Activated T-helper 9 cell treated with anti-CD3 and anti-CD28 coated beads, Interleukin-2, amount 50 U/mL, for 16 hours (primary cell): ENCODE measurements around the gene KIF3A.
"Not testable (repeated sequence)": the region's sequence is repeated elsewhere in the genome, so short reads cannot be mapped to it uniquely, and the experiment has no call there.

Experiments used
- DNase-seq: peaks from one replicate; pipeline ENCODE4 v3.0.0-alpha.2; 2020; ENCODE audit warnings: low read depth

KIF3A gene

GRCh38 chr5:132718544-132719312 lies 18.6 kb downstream of the KIF3A start:
- DNase-seq: no peak

GRCh38 chr5:132714456-132715307 lies 22.7 kb downstream of the KIF3A start:
- no peak for DNase-seq

DNA sequence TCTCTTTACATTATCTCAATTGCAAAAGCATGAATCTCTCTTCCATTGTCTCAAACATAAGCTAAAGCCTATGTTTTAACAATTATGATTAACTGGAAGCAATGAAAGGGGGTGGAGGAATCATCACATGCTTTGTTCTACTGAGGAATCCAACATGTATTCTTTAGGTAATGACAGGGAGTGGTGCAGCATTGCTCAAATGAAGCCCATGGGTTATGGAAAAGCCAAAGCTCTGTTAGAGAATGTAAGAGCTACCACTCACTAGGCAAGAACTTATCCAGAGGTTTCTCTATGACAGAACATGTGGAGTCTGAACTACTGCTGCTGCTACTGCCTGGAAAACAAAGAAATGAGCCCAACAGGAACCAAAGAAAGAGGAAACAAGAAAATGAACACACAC lies 28.7 kb downstream of the KIF3A start:
- DNase-seq: no peak

DNA sequence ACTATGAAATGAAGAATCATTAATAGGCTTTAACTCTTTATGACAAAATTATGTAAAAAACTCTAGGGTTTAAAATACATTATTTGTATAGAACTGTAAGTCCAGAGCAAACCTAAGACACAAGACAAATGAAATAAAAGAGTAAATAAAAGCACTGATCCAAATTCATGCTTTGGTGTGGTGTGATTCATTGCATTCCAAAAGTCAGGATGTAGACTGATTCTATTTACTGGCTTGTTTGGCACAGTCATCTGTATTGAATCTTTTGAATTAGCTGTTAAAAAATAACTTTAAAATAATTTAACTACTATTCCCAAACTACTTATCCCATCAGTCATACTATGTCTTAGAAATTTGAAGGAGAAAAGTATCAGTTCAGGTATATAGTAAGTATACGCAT lies 32.5 kb downstream of the KIF3A start:
- no peak for DNase-seq

GRCh38 chr5:132695956-132696355 lies 41.4 kb downstream of the KIF3A start:
- no peak for DNase-seq

GRCh38 chr5:132692632-132692967 lies 44.7 kb downstream of the KIF3A start:
- no peak for DNase-seq

DNA sequence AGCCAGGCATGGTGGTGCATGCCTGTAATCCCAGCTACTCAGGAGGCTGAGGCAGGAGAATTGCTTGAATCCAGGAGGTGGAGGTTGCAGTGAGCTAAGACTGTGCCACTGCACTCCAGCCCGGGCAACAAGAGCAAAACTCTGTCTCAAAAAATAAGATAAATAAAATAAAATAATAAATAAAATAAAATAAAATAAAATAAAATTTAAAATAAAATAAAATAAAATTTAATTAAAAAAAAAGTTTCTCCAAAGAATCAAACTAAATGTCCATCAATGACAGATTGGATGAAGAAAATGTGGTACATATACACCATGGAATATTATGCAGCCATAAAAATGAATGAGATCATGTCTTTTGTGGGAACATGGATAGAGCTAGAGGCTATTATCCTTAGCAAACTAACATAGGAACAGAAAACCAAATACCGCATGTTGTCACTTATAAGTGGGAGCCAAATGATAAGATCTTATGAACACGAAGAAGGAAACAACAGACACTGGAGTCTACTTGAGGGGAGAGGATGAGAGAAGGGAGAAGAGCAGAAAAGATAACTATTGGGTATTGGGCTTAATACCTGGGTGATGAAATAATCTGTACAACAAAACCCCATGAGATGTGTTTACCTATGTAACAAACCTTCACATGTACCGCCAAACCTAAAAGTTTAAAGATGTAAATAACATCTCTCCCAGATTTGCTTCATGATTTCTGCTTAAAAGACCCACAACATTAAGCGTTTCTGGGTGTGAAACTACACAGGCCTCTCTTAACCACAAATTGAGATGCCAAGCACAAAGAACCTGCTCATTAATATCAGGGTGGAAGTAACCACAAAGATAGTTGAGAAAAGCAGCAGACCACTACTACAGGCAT lies 45.4 kb downstream of the KIF3A start:
- not testable (repeated sequence) for DNase-seq

DNA sequence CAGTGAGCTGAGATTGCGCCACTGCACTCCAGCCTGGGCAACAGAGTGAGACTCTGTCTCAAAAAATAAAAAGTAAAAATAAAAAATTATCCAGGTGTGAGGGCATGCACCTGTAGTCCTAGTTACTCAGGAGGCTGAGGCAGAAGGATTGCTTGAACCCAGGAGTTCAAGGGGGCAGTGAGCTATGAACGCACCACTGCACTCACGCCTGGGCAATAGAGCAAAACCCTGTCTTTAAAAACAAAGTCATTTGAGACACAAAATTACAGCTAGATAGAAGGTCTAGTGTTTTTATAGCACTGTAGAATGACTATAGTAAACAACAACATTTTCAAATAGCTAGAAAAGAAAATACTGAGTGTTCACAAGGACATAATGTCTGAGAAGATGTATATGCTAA lies 47.2 kb downstream of the KIF3A start:
- DNase-seq: no peak

- DNase-seq: no peak
These were observed 47.8 kb downstream of the KIF3A start for GRCh38 chr5:132689513-132689912.

GRCh38 chr5:132688536-132689339 lies 48.6 kb downstream of the KIF3A start:
- DNase-seq: no peak

DNA sequence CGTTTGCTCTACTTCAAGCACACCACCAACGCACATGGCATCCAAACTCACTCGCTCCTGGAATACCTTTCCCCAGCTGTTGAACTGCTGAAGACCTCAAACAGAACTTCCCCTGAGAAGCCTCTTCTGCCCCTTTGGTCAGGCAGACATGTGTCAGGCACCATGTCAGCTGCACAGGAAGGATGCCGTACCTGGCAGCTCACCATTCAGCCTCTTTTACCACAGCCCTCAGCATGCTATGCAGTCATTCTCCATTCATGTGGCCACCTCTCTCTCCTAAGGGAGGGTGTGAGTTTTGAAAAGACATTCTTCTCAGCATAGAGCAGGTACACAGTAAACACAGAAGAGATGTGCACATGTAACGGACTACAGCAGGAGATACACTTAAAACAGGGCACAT lies 49.4 kb downstream of the KIF3A start:
- DNase-seq: no peak

DNA sequence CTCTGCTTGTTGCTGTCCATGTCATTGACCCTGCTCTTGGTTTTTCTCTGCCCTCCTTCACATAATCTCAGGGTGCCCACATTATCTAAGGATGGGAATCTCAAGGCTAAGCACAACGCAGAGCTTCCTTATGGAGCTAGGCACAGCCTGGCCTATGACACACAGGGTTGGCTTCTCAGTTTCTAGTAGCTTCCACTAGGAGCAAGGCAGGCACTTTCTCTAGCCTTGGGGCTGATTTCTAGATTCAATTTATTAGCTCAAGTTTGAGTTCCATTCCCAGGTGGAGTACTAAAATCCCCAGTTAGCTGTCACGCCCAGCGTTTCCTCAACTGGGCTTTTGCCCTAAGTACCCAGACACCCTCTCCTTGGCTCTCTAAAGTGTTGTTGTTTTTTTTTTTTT lies 51.2 kb downstream of the KIF3A start:
- no peak for DNase-seq

GRCh38 chr5:132684922-132685720 lies 52.2 kb downstream of the KIF3A start:
- DNase-seq: no peak

- DNase-seq: no peak
These were observed 52.9 kb downstream of the KIF3A start for GRCh38 chr5:132684491-132684890.

GRCh38 chr5:132681983-132682382 lies 55.4 kb downstream of the KIF3A start:
- no peak for DNase-seq

- DNase-seq: no peak
These were observed 55.9 kb downstream of the KIF3A start for GRCh38 chr5:132681476-132681831.

DNA sequence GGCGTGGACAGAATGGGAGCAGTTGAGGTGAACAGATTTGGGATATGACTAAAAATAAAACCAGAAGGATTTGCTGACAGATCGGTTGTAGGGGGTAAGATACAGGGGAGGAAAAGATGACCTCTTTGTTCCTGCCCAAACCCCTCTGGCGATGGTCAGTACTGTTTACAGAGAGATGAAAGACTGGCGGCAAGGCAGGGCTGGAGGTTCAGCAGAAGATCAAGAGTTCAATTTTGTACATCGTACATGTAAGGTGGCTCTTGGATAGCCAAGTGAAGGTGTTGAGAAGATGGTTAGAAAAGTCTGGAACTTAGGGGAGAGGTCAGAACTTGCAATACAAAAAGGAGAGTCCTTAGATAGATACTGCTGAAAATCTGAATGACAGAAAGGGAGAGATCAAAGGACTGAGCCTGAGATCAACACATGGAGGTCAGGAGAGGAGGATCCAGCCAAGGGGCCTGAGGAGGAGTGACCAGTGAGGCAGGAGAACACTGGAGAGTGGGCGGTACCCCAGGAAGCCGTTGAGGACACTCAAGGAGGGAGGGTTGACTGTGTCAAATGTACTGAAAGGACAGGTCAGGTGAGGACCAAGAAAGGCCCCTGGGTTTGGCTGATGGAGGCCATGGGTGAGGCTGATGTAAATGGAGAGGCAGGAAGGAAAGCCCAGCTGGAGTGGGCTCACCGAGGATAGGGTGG lies 56.4 kb downstream of the KIF3A start:
- no peak for DNase-seq

DNA sequence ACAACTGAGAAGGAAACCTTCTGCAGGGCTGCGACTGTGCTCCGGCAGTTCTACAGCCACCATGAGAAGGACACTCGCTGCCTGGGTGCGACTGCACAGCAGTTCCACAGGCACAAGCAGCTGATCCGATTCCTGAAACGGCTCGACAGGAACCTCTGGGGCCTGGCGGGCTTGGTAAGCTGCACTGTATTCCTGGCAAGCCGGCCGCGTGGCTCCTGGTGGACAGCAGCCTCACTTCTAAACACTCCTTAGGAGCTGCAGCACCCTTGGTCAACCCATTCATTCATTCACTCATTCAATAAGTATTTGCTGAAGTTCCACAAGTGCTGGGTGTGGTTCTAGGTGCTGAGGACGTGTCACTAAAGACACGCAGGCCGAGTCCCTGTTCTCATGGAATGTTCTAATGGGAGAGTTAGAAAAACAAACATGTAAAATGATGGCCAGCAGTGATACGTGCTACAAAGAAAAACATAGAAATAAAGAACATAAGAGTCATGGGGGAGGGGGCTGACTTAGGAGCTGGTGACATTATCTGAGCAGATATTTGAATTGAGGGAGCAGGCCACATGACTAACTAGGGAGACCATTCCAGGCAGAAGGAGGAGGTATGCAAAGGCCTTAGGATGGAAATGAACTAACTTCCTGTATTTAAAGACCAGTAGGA lies 57.5 kb downstream of the KIF3A start:
- DNase-seq: no peak

GRCh38 chr5:132679166-132679565 lies 58.2 kb downstream of the KIF3A start:
- DNase-seq: no peak

GRCh38 chr5:132678735-132679134 lies 58.6 kb downstream of the KIF3A start:
- no peak for DNase-seq
